ENCODE results near the gene GPR26.

The GPR26 gene

DNA sequence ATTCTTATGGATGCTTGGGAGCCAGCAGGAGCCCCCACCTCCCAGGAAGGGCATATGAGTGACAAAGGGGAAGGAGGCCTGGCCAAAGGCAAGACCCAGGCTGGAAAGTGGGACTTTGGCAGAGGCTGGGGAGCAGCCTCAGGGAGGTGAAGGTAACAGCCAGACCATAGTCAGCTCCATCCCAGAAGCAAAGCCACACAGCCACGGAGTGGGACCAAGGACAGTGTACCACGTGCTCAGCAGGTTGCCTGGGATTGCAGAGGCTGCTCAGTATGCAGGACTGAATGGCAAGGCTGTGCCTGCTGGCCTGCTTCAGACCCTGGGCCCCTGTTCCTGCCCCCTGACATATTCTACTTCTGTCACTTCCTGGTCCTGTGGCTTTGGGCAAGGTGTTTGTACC, 17.6 kb upstream of the GPR26 start:
- no peak for DNase-seq

DNA sequence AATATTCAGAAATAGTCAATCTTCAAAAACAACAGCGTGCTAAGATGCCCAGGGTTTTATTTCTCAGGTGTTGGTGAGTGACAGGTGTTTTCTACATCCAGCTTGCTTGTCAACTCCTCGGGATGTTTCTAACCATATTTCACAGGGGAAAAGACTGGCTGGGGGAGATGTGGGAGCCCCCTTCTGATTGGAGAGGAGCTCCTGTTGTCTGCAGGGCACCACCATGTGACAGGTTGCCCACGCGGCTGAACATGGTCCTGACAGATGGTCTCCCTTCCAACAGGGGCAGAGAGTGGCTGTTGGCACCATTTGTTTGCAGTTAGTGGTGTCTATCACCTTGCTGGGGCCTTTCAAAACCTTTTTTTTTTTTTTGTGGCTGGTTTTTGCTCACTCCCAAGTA, 16.5 kb upstream of the GPR26 start:
- DNase-seq: peak; percentile 96

DNA sequence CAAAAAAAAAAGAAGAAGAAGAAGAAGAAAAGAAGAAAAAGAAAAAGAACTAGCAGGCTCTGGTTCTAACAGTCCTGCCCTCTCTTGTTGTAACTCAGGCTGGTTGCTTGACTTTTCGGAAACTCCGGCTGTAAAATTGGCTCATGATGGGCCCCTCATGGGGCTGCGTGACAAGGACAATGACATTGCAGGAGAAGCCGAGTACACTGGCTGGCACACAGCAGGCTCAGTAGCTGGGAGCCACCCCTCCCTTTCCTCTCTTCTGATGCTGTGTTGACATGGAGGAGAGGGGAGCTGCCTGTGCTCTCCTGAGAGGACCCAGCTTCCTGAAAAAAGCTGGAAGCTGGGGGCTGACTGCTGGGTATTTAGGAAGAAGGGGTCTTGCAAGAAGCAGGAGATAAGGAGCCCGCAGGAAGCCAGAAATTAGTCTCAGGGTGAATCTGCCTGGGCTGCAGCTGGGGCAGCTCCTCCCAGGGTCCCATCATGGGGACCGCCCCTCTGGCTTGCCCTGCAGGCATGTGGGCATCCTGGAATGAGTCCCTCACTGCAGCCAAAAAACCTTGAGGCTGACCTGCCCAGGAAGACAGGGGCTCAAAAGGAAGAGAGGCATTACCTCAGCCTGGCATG, 14.6 kb upstream of the GPR26 start:
- no peak for DNase-seq

- DNase-seq: no peak
Measured at GRCh38 chr10:123655751-123656150, 10.4 kb upstream of the GPR26 start.

DNA sequence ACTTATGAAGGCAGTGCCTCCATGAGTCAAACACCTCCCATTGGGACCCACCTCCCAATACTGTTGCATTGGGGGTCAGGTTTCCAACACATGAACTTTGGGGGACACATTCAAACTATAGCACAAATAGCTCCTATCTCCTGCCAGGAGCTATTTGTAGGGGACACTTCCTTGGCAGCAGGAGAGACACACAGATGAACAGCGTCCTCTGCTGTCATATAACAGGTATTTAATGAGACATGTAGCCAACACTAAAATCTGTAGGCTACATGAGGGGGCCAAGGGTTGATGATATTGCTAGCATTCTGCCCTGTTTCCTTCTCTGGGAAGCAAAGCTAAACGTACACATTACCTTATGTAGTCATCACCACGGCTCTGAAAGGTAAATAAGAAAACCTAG, 2.6 kb upstream of the GPR26 start:
- DNase-seq: no peak

GRCh38 chr10:123665491-123666286, 466 bp upstream of the GPR26 start:
- DNase-seq: peak; percentile 75

- no peak for DNase-seq
Measured at GRCh38 chr10:123669886-123670285, 3.7 kb downstream of the GPR26 start.

DNA sequence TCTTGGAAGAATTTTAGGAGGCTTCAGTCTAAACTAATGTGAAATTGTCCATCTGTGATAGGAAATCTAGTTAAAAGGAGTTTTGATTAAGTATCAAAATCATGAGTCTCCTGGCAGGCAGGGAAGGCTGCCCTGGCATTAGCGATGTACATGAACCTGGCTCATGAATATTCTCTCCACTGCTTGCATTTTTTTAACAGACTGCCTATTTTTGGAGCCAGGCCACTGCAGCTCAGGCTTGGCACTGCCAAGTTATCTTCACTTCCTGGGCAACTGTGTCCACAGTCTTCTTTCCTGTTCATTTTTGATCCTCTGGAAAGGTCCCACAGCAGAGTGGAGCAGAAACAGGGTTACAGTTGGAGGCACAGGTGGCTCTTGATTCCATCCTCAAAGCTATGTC, 7.0 kb downstream of the GPR26 start:
- DNase-seq: no peak

- DNase-seq: no peak
Measured at GRCh38 chr10:123674741-123675140, 8.6 kb downstream of the GPR26 start.

GRCh38 chr10:123675811-123676210, 9.7 kb downstream of the GPR26 start:
- no peak for DNase-seq

- no peak for DNase-seq
Measured at GRCh38 chr10:123677556-123677955, 11.4 kb downstream of the GPR26 start.

GRCh38 chr10:123678376-123678775, 12.2 kb downstream of the GPR26 start:
- no peak for DNase-seq

GRCh38 chr10:123681285-123681684, 15.1 kb downstream of the GPR26 start:
- DNase-seq: no peak

- no peak for DNase-seq
Measured at GRCh38 chr10:123682477-123682876, 16.3 kb downstream of the GPR26 start.

- DNase-seq: no peak
Measured at GRCh38 chr10:123683459-123683858, 17.3 kb downstream of the GPR26 start.

GRCh38 chr10:123683865-123684264, 17.7 kb downstream of the GPR26 start:
- DNase-seq: no peak

DNA sequence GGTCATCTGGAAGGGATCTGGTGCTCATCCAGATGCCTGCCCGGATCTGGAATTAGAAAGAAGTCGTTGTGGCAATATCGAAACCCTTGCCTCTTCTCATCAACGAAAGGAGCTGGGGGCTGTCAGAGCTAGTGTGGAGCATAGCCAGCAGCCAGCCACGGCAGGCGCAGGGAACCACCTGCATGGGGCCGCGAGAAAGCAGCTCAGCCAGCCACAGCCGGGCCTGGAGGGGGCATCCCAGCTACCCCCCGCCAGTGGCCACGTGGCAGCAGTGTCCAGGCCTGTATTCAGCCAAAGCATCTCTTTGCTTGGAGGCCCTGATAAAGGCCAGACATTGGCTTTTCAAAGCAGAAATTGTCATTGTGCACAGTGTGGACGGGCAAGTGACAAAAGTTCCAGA, 19.1 kb downstream of the GPR26 start:
- no peak for DNase-seq

- DNase-seq: no peak
Measured at GRCh38 chr10:123687758-123688157, 21.6 kb downstream of the GPR26 start.

GRCh38 chr10:123689880-123690279, 23.7 kb downstream of the GPR26 start:
- DNase-seq: no peak

DNA sequence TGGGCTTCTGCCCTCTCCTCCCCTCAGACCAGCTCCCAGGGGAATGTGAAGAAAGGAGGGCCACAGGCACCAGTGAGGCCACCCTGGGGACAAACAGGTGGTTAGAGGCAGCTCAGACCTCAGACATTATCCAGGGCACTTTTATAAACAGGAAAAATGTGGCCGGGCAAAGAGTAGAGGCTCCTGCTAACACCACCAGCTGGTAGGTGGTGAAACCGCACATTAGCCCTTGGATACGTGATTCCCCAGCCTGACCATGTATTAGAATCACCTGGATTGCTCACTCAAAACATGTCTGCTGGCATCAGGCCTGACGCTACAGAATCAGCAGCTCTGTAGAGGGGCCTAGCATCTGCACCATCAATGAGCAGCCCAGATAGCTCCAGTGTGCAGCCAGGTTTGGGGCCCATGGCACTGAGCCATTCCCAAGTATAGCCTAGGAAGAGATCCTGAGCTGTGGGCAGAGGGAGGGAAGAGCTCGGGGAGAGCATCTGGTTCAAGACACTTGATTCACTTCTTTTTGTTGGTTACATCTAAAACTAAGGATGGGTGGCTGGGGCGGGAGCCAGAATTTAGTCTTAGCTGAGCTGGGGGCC, 37.1 kb downstream of the GPR26 start:
- peak; percentile 16 for DNase-seq

DNA sequence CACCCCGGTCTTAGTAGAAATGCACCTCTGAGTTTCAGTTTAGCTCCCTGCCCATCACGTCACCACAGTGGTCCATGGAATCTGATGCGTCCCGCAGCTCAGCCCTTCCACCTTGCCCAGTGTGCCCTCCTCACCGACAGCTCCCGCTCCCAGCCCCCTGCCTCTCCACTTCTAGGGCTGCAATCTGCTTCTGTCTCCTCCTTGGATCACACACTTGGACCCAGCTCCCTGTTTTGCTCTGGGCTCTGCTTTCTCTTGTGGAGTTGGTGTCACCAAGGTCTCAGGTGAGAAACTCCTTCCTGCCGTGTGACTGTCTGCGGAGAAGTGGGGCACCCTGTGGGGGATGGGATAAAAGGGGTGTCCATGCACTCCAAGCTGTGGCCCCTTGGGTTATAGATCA, 37.9 kb downstream of the GPR26 start:
- DNase-seq: no peak

- DNase-seq: peak; percentile 9
Measured at GRCh38 chr10:123704812-123705211, 38.7 kb downstream of the GPR26 start.

DNA sequence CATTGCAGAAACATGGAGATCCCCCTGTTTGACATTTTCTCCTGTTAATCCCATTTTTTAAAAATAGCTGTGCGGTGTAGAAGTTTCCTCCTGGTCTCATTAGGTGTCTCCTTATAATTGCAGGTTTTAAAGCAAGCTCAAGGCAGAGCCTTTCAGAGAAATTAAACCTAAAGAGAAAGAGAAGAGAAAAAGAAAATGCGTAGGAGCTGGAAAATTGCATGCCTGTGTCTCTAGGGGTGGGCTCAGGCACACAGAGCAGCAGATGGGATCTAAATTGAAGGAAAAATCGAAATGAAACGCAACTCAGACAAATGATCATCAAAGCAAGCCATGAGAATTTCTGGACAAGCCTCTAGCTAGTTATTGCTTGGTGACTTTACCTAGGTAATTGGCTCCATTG, 40.1 kb downstream of the GPR26 start:
- no peak for DNase-seq

DNA sequence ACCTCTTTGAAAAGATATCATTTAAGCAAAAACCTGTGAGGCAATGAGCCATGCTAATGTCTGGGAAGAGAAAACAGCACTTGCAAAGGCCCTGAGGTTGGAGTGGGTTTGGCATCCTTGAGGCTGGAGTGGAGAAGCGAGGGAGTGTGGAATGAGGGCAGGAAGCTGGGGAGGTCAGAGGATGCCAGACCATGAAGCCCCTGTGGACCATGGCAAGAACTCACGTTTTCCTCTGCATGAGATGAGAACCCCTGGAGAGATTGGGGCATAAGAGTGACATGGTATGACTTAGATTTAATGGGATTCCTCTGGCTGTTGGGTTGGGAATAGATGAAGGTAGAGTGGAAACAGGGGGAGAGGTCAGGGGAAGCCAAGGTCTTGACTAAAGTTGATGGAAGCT, 49.4 kb downstream of the GPR26 start:
- no peak for DNase-seq

Data from NCI-H2171 treated with DMSO at 0.1 percent for 48 hours (cell line).